ENCODE measurements around the gene ANKRD33B. TPM values are rescaled to one million over a fixed set of nuclear protein-coding genes. Genes with fewer than 3 reads are reported as not detected.
"Not testable (repeated sequence)": the region's sequence is repeated elsewhere in the genome, so short reads cannot be mapped to it uniquely, and the experiment has no call there.

ANKRD33B gene
- 6.9 and 7.1 TPM in 2 replicates for total RNA-seq (2021)
- long read RNA-seq, partial matches to known transcripts: 0 of 13 reads
- long read RNA-seq, other reads (novel, unspliced or antisense): 13 of 13 reads

GRCh38 chr5:10563945-10564837, at the start of gene ANKRD33B:
Gene ANKRD33B (plus strand): TSS chr5:10564070. CDS start chr5:10564468, 398 bp downstream.
- Histone ChIP-seq H2BK20ac (ENCODE audit: low read depth, low read length, poor library complexity, severe bottlenecking) (no peak within 1 kb of the TSS), H4K8ac (replicated peaks; ENCODE audit: insufficient read length, low read depth, low read length) (no peak within 1 kb of the TSS), H3K4me2 (ENCODE audit: insufficient read depth, insufficient read length, low read length) (peak within 1 kb of the TSS; percentile 86), H2AFZ (ENCODE audit: low read length) (no peak within 1 kb of the TSS), H3T11ph (ENCODE audit: low read length) (no peak within 1 kb of the TSS), H2BK15ac (ENCODE audit: low read depth, low read length) (no peak within 1 kb of the TSS), H3K4me1 (ENCODE audit: insufficient read depth, low read length) (peaks cover 3% of the 10 kb centered on the region; the same call in 1 of the 2 replicates), H3K23ac (ENCODE audit: insufficient read length, low read depth, low read length) (no peak within 1 kb of the TSS), H3K56ac (ENCODE audit: insufficient read length, low read depth, low read length) (no peak within 1 kb of the TSS), H4K5ac (ENCODE audit: insufficient read length, low read depth, low read length) (no peak within 1 kb of the TSS), H2BK12ac (ENCODE audit: insufficient read length, low read depth, low read length) (peak within 1 kb of the TSS; percentile 7), H2AK5ac (ENCODE audit: insufficient read length, low read length) (no peak within 1 kb of the TSS), H3K14ac (ENCODE audit: insufficient read depth, low read length) (peak within 1 kb of the TSS; percentile 68), H3K27ac (ENCODE audit: insufficient read length, low read depth, low read length) (no peak within 1 kb of the TSS), H4K20me1 (ENCODE audit: control insufficient read depth, insufficient read depth, insufficient read length) (no peaks in the 10 kb centered on the region), H3K9me3 (ENCODE audit: control insufficient read depth, low read depth, low read length) (no peaks in the 10 kb centered on the region), H3K27me3 (ENCODE audit: insufficient read depth, low read length) (peaks cover 25% of the 10 kb centered on the region), H3K4ac (ENCODE audit: low read depth, low read length) (no peak within 1 kb of the TSS), H3K79me1 (ENCODE audit: insufficient read depth, low read depth, low read length, poor library complexity, severe bottlenecking) (no peaks in the 10 kb centered on the region), H3K79me2 (ENCODE audit: insufficient read depth, low read length) (no peaks in the 10 kb centered on the region), H3K18ac (ENCODE audit: insufficient read length, low read depth, low read length) (peak within 1 kb of the TSS; percentile 11), H2BK120ac (ENCODE audit: low read depth, low read length, poor library complexity, severe bottlenecking) (no peak within 1 kb of the TSS), H3K23me2 (ENCODE audit: insufficient read length, low read depth, low read length, poor library complexity, severe bottlenecking) (peaks cover 19% of the 10 kb centered on the region), H4K91ac (ENCODE audit: insufficient read length, low read depth, low read length) (no peak within 1 kb of the TSS), H2BK5ac (ENCODE audit: insufficient read length, low read length) (no peak within 1 kb of the TSS), H3K9ac (ENCODE audit: extremely low read depth, insufficient read length, low read length) (peak within 1 kb of the TSS; percentile 20)
- peaks cover 91% of the 10 kb centered on the region for H3K27me3 Mint-ChIP-seq (ENCODE audit: low read depth)
- TF ChIP-seq, protein P1, sequence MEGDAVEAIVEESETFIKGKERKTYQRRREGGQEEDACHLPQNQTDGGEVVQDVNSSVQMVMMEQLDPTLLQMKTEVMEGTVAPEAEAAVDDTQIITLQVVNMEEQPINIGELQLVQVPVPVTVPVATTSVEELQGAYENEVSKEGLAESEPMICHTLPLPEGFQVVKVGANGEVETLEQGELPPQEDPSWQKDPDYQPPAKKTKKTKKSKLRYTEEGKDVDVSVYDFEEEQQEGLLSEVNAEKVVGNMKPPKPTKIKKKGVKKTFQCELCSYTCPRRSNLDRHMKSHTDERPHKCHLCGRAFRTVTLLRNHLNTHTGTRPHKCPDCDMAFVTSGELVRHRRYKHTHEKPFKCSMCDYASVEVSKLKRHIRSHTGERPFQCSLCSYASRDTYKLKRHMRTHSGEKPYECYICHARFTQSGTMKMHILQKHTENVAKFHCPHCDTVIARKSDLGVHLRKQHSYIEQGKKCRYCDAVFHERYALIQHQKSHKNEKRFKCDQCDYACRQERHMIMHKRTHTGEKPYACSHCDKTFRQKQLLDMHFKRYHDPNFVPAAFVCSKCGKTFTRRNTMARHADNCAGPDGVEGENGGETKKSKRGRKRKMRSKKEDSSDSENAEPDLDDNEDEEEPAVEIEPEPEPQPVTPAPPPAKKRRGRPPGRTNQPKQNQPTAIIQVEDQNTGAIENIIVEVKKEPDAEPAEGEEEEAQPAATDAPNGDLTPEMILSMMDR (conservative IDR thresholded peaks at IDR 0.05): no peak
- DNase-seq: peak; percentile 83
- no peak within 1 kb of the TSS for H3K27ac Mint-ChIP-seq
- no CpG with 5 or more reads among the region's 119 CpGs for WGBS (ENCODE audit: extremely low coverage, insufficient read length, low lambda C conversion rate)
- peaks cover 9 to 24% of the 10 kb centered on the region in 2 experiments for H3K4me1 Mint-ChIP-seq
- H3K36me3 Mint-ChIP-seq (ENCODE audit: insufficient read depth in 1 of 3, low read depth in 3 of 3): no peaks in the 10 kb centered on the region
- peak within 1 kb of the TSS; percentile 69 to 91 for H3K4me3 Mint-ChIP-seq
- H3K9me3 Mint-ChIP-seq: no peaks in the 10 kb centered on the region

GRCh38 chr5:10514572-10514971, 49.3 kb upstream of the ANKRD33B start:
- not testable (repeated sequence) for H4K5ac ChIP-seq (ENCODE audit: insufficient read length, low read depth, low read length); H3K27me3 ChIP-seq (ENCODE audit: insufficient read depth, low read length); H3K56ac ChIP-seq (ENCODE audit: insufficient read length, low read depth, low read length); H2AK5ac ChIP-seq (ENCODE audit: insufficient read length, low read length); H2BK12ac ChIP-seq (ENCODE audit: insufficient read length, low read depth, low read length); H3K9ac ChIP-seq (ENCODE audit: extremely low read depth, insufficient read length, low read length); H3K4me2 ChIP-seq (ENCODE audit: insufficient read depth, insufficient read length, low read length); H2BK20ac ChIP-seq (ENCODE audit: low read depth, low read length, poor library complexity, severe bottlenecking); H3K14ac ChIP-seq (ENCODE audit: insufficient read depth, low read length); H4K91ac ChIP-seq (ENCODE audit: insufficient read length, low read depth, low read length); H3K18ac ChIP-seq (ENCODE audit: insufficient read length, low read depth, low read length); H3K9me3 Mint-ChIP-seq; H2BK5ac ChIP-seq (ENCODE audit: insufficient read length, low read length); H3K79me1 ChIP-seq (ENCODE audit: insufficient read depth, low read depth, low read length, poor library complexity, severe bottlenecking); H4K8ac ChIP-seq (replicated peaks; ENCODE audit: insufficient read length, low read depth, low read length); H3K79me2 ChIP-seq (ENCODE audit: insufficient read depth, low read length); H3K4ac ChIP-seq (ENCODE audit: low read depth, low read length); H3K4me3 Mint-ChIP-seq; H3T11ph ChIP-seq (ENCODE audit: low read length); H3K27me3 Mint-ChIP-seq (ENCODE audit: low read depth); H3K27ac ChIP-seq (ENCODE audit: insufficient read length, low read depth, low read length); H3K36me3 Mint-ChIP-seq (ENCODE audit: insufficient read depth in 1 of 3, low read depth in 3 of 3); H3K23me2 ChIP-seq (ENCODE audit: insufficient read length, low read depth, low read length, poor library complexity, severe bottlenecking); H2BK120ac ChIP-seq (ENCODE audit: low read depth, low read length, poor library complexity, severe bottlenecking); H3K27ac Mint-ChIP-seq; H3K4me1 ChIP-seq (ENCODE audit: insufficient read depth, low read length); H3K9me3 ChIP-seq (ENCODE audit: control insufficient read depth, low read depth, low read length); DNase-seq; H2BK15ac ChIP-seq (ENCODE audit: low read depth, low read length); H2AFZ ChIP-seq (ENCODE audit: low read length); H3K23ac ChIP-seq (ENCODE audit: insufficient read length, low read depth, low read length); H4K20me1 ChIP-seq (ENCODE audit: control insufficient read depth, insufficient read depth, insufficient read length)
- H3K4me1 Mint-ChIP-seq: peaks cover 8 to 13% of the 10 kb centered on the region in 2 experiments
- WGBS (ENCODE audit: extremely low coverage, insufficient read length, low lambda C conversion rate): no CpG with 5 or more reads among the region's 8 CpGs
